Activated CD4-positive, CD25-positive, alpha-beta regulatory T cell treated with anti-CD3 and anti-CD28 coated beads, Interleukin-2, amount 50 U/mL, for 16 hours (primary cell): ENCODE data around the gene MAST1.
"Not testable (repeated sequence)": the region's sequence is repeated elsewhere in the genome, so short reads cannot be mapped to it uniquely, and the experiment has no call there.

ENCODE experiments used
- DNase-seq: peaks from one replicate; pipeline ENCODE4 v3.0.0-alpha.2; 2020; ENCODE audit warnings: low read depth, low spot score

The MAST1 gene

DNA sequence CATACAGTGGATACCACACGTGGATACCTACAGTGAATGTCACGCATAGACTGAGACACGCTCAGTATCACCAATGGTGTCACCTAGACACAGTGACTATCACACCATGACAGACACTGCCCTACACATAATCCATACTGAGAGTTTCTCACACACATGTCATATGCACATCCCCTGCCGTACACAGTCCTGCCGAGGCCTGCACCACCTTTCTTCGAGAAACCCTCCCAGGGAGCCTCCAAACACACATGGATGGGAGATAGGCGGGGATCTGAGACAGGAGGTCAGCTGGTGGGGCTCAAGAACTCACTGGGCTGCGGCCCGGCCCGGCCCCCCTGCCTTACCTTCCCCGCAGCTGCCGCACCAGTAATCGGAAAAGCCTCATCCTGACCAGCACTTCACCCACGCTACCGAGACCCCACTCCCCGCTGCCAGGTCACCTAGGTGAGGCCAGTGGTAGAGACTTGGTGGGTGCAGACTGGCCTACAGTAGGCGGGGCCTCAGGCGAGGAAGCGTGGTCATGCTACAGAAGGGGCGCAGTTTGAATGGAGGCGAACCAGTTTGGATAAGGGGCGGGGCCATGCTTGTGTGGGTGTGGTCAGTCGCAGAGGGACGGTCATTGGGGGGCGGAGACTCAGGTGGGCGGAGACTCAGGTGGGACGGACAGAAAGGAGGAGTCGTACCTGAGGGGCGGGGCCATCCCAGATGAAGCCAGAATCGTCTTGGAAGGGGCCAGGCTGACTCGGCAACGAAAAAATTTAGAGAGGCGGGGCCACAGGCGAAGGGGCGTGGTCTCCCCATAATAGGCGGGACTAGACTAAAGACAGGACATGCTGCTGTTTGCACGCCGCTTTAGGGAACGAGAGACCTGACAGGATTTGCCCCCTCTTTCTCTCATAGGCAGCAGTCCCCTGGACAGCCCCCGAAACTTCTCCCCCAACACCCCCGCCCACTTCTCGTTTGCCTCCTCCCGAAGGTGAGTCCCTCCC, 2.1 kb downstream of the MAST1 start:
- DNase-seq: no peak

GRCh38 chr19:12841094-12841493, 2.8 kb downstream of the MAST1 start:
- DNase-seq: no peak

- no peak for DNase-seq
These were observed 4.2 kb downstream of the MAST1 start for GRCh38 chr19:12842511-12842910.

DNA sequence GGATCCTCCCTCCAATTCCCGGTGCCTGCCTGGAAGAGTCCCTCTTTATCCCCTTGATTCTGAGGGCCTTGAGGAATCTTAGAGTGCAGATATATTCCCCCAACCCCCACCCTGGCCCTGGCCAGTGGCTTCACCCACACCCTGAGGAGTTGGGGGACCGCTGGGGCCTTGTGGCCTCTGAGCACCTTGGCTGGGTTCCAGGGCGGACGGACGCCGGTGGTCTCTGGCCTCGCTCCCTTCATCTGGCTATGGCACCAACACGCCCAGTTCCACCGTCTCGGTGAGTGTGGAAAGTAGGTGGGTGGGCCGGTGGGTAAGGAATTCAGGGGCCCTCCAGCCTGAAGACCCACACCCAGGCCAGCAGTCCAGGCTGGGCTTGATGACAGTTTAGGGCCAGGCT, 5.0 kb downstream of the MAST1 start:
- no peak for DNase-seq

- DNase-seq: no peak
These were observed 5.9 kb downstream of the MAST1 start for GRCh38 chr19:12843999-12844732.

DNA sequence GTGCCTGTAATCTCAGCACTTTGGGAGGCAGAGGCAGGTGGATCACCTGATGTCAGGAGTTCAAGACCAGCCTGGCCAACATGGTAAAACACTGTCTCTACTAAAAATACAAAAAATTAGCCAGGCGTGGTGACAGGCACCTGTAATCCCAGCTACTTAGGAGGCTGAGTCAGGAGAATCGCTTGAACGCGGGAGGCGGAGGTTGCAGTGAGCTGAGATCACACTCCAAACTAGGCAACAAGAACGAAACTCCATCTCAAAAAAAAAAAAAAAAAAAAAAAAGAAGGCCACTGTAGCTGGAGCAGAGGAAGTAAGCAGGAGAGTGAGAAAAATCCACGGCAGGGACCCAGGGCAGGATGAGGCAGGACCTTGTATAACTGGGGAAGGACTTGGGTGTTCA, 8.3 kb downstream of the MAST1 start:
- DNase-seq: not testable (repeated sequence)

DNA sequence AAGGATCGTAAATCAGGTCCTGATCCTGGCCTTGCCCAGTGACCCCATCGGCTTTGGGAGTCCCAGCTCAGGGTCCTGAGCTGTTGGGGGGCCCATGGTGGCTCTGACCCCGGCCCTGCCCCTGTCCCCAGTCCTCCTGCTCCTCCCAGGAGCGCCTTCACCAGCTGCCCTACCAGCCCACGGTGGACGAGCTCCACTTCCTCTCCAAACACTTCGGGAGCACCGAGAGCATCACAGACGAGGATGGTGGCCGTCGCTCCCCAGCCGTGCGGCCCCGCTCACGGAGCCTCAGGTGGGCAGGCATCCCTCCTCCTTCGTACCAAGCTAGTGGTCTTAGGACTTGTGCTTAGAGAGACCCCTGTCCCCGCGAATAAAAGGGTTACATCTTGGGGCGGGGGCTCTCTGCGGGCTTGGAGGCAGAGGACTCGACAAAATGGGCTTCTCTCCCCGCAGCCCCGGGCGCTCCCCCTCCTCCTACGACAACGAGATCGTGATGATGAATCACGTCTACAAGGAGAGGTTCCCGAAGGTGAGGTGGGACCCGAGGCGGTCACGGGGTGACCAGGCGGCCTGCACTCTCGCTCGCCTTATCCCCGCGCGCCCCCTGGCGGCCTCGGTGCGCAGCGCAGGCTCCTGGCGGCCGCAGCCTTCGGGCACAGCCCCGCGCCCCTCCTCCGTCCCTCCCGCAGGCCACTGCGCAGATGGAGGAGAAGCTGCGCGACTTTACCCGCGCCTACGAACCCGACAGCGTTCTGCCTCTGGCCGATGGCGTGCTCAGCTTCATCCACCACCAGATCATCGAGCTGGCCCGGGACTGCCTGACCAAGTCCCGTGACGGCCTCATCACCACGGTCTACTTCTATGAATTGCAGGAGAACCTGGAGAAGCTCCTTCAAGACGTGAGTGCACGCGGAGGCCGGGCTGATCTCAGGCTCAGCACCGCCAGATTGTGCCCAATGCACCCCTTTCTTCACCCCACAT, 9.1 kb downstream of the MAST1 start:
- peak; percentile 66 for DNase-seq

DNA sequence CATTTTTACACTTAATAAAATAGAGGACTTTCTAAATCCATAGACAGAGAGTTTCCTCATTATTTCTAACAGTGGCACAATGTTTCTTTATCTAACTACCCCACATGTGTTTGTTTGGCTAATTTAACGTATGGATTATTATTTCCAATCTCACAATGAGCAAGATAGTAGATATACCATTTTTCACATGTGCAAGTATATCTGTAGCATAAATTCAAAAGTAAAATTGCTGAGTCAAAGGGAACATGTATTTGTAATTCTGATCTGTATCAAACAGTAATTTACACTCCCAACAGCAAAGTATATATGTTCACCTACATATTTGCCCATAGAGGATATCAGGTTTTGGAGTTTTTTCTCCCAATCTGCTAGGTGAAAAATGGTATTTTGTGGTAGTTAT, 18.3 kb downstream of the MAST1 start:
- DNase-seq: no peak

DNA sequence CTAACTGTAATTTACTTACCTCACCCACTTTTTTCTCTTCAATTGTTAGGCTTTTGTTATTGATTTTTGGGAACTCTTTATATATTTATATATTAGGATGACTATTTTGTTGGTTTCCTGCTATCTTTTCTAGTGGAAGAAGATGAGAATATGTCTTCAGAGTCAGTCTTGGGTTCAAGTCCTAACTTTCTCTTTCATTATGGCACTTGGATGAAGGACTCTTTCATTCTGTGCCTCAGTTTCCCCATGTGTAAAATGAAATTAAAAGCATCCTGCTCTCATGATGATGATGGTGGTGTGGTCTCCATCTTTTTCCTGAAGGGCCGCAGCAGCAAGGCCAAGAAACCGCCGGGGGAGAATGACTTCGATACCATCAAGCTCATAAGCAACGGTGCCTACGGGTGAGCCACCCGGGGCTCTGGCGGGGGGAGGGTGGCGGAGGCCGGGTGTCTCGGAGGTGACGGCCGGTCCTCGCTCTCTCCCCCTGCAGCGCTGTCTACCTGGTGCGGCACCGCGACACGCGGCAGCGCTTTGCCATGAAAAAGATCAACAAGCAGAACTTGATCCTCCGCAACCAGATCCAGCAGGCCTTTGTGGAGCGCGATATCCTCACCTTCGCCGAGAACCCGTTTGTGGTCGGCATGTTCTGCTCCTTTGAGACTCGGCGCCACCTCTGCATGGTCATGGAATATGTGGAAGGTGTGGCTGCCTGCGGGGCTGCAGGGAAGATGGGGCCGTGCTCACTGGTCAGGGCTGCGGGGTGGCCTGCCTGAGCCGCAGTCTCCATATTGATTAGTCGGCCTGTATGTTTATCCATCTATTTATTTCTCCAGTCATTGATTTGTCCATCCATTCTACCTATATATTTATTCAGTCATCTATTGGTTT, 20.0 kb downstream of the MAST1 start:
- DNase-seq: no peak

DNA sequence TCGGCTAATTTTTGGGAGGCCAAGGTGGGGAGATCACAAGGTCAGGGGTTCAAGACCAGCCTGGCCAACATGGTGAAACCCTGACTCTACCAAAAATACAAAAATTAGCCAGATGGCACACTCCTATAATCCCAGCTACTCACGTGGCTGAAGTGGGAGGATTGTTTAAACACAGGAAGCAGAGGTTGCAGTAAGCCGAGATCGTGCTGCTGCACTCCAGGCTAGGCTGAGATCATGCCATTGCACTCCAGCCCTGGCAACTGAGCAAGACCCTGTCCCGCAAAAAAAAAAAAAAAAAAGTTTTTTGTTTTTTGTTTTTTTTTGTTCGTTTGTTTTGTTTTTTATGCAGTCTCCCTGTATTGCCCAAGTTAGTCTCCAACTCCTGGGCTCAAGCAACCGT, 21.2 kb downstream of the MAST1 start:
- no peak for DNase-seq

DNA sequence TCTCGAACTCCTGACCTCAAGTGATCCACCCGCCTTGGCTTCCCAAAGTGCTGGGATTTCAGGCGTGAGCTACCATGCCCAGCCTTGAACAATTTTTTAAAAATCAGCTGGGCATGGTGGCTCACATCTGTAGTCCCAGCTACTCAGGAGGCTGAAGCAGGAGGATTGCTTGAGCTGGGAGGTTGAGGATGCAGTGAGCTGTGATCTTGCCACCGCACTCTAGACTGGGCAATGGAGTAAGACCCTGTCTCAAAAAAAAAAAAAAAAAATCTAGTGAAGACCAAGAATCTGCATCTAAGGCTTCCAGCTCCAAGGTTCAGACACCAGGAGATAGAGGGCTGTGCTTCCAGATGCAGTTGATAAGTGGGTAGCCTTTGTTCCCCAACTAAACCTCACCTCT, 25.8 kb downstream of the MAST1 start:
- no peak for DNase-seq

GRCh38 chr19:12864721-12865715, 26.7 kb downstream of the MAST1 start:
- DNase-seq: no peak

DNA sequence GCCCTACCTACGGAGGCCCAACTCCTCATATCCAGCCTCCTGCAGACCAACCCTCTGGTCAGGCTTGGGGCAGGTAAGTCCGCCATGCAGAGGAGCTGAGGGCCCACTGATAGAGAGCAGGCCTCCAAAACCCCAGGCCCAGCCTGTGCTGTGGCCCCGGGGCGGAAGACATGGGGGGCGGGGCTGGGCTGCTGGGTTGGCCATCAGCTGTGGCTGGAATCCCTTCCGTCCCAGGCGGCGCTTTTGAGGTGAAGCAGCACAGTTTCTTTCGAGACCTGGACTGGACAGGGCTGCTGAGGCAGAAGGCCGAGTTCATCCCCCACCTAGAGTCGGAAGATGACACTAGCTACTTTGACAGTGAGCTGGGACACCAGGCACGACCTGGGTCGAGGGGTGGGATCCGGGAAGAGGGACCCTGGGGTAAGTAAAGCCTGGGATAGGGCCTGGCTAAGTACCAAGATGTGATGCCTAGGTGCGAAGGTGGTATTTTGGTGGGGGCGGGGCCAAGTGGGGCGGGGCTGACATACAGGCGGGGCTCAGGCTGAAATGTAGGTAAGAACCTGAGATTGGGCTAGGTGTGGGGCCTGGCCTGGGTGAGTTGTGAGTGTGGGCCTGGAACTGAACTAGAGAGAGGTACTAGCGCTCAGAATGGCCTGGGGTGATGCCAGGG, 27.6 kb downstream of the MAST1 start:
- DNase-seq: no peak

DNA sequence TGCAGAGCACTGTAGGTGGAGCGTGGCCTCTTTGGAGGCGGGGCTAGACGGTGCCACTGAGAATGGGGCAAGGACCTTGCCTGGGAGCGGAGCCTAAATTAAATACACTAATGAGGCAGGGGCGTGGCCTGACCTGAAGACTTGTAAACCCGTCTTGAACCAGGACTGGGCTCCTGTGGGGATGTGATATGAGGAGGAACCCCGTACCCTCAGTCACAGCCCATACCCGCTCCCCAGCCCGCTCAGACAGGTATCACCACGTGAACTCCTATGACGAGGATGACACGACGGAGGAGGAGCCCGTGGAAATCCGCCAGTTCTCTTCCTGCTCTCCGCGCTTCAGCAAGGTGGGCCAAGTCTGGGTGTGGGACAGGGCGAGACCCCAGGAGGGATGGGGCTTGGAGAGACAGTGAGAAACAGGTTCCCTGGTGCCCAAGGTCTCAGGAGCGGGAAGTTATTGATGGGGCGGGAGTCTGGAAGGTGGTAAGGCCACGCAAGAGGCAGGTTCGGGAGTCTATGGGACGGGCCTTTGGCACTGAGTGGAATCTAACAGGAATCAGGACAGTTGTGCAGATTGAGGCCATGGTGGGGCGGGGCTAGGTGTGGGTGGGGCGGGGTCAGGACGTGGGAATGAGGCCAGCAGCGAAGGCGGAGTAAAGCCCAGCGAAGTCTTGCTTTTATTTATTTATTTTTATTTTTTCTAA, 28.3 kb downstream of the MAST1 start:
- no peak for DNase-seq

DNA sequence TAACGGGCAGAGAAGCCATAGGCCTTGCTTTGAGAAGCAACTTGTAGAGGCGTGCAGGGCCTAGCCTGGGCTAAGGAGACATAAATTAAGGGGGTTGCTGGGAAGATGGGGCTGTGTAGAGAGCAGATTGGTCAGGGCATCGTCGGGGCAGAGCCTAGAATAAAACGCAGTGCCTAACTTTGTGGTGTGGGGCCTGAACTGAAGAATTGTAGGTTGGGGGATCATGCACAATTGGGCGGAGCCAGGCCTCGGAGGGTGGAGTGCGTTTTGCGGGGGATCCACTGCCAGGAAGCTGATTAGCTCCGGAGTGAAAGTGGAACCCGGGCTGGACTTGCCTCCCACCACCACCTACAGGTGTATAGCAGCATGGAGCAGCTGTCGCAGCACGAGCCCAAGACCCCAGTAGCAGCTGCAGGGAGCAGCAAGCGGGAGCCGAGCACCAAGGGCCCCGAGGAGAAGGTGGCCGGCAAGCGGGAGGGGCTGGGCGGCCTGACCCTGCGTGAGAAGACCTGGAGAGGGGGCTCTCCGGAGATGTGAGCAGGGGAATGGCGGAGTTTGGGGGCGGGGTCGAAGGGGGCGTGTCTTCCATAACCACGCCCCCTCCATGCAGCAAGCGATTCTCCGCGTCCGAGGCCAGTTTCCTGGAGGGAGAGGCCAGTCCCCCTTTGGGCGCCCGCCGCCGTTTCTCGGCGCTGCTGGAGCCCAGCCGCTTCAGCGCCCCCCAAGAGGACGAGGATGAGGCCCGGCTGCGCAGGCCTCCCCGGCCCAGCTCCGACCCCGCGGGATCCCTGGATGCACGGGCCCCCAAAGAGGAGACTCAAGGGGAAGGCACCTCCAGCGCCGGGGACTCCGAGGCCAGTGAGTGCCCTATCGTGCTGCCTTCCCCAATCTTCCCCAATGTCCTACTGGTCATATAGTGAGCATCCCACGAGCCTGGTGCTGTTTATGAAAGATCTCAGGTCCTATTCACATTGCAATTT, 29.1 kb downstream of the MAST1 start:
- DNase-seq: peak; percentile 51

DNA sequence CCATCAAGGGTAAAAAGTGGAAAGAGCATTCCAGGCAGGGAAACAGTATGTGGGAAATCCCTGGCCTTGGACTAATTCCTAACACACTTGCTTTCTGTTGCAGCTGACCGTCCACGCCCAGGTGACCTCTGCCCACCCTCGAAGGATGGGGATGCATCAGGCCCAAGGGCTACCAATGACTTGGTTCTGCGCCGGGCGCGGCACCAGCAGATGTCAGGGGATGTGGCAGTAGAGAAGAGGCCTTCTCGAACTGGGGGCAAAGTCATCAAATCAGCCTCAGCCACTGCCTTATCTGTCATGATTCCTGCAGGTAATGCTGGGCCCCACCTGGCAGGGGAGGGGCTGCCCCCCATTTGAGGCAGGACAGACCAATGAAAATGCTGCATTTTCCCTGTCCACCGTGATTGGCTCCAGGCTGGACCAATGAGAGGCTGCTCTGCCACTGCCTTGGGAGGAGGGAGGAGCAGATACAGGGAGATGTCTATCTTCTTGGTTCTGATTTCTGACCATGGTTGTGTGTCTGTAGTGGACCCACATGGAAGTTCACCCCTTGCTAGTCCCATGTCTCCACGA, 30.3 kb downstream of the MAST1 start:
- no peak for DNase-seq

DNA sequence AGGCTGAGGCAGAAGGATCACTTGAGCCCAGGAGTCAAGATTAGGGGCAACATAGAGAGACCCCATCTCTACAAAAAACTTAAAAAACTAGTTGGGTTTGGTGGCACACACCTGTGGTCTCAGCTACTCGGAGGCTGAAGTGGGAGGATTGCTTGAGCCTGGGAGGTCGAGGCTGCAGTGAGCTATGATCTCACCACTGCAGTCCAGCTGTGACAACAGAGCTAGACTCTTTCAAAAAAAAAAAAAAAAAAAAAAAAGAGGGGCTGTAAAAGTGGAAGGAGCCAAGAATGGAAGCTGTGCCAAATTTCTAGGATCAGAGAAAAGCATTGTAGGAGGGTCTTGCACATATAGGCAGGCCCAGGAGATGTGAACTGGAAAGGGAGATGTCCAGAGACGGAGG, 33.4 kb downstream of the MAST1 start:
- DNase-seq: no peak
